ENCODE measurements around the gene GLB1L2.

DNA sequence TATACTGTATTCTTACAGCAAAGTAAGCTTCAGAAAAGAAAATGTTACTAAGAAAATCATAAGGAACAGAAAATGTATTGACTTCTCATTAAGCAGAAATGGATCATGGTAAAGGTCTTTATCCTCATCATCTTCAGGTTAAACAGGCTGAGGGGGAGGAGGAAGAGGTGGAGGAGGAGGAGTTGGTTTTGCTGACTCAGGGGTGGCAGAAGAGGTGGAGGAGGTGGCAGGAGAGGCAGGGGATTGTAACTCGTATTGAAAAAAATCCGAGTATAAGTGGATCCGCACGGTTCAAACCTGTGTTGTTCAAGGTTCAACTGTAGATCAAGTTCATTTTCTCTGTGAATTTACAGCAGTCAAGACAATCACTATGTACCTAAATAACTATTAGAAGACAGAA is 42.6 kb upstream of the GLB1L2 start:
- TF ChIP-seq, protein P1, sequence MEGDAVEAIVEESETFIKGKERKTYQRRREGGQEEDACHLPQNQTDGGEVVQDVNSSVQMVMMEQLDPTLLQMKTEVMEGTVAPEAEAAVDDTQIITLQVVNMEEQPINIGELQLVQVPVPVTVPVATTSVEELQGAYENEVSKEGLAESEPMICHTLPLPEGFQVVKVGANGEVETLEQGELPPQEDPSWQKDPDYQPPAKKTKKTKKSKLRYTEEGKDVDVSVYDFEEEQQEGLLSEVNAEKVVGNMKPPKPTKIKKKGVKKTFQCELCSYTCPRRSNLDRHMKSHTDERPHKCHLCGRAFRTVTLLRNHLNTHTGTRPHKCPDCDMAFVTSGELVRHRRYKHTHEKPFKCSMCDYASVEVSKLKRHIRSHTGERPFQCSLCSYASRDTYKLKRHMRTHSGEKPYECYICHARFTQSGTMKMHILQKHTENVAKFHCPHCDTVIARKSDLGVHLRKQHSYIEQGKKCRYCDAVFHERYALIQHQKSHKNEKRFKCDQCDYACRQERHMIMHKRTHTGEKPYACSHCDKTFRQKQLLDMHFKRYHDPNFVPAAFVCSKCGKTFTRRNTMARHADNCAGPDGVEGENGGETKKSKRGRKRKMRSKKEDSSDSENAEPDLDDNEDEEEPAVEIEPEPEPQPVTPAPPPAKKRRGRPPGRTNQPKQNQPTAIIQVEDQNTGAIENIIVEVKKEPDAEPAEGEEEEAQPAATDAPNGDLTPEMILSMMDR (conservative IDR thresholded peaks at IDR 0.05; ENCODE audit: low read depth in 2 of 2) = no peak
- no peak for TF ChIP-seq CREB1 (CRISPR knock-in tag; IDR thresholded peaks at IDR 0.05; ENCODE audit: low read depth)
- TF ChIP-seq, protein P2, sequence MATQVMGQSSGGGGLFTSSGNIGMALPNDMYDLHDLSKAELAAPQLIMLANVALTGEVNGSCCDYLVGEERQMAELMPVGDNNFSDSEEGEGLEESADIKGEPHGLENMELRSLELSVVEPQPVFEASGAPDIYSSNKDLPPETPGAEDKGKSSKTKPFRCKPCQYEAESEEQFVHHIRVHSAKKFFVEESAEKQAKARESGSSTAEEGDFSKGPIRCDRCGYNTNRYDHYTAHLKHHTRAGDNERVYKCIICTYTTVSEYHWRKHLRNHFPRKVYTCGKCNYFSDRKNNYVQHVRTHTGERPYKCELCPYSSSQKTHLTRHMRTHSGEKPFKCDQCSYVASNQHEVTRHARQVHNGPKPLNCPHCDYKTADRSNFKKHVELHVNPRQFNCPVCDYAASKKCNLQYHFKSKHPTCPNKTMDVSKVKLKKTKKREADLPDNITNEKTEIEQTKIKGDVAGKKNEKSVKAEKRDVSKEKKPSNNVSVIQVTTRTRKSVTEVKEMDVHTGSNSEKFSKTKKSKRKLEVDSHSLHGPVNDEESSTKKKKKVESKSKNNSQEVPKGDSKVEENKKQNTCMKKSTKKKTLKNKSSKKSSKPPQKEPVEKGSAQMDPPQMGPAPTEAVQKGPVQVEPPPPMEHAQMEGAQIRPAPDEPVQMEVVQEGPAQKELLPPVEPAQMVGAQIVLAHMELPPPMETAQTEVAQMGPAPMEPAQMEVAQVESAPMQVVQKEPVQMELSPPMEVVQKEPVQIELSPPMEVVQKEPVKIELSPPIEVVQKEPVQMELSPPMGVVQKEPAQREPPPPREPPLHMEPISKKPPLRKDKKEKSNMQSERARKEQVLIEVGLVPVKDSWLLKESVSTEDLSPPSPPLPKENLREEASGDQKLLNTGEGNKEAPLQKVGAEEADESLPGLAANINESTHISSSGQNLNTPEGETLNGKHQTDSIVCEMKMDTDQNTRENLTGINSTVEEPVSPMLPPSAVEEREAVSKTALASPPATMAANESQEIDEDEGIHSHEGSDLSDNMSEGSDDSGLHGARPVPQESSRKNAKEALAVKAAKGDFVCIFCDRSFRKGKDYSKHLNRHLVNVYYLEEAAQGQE (IDR thresholded peaks at IDR 0.05; ENCODE audit: unreplicated experiment) = no peak
- no peak for TF ChIP-seq POLR2AphosphoS5 (IDR thresholded peaks at IDR 0.05; ENCODE audit: low read depth)
- no peak for TF ChIP-seq EZH2phosphoT487 (IDR thresholded peaks at IDR 0.05; ENCODE audit: unreplicated experiment)
- TF ChIP-seq EZH2 (IDR thresholded peaks at IDR 0.05; ENCODE audit: low read depth, unreplicated experiment) = no peak
- TF ChIP-seq, protein P3, sequence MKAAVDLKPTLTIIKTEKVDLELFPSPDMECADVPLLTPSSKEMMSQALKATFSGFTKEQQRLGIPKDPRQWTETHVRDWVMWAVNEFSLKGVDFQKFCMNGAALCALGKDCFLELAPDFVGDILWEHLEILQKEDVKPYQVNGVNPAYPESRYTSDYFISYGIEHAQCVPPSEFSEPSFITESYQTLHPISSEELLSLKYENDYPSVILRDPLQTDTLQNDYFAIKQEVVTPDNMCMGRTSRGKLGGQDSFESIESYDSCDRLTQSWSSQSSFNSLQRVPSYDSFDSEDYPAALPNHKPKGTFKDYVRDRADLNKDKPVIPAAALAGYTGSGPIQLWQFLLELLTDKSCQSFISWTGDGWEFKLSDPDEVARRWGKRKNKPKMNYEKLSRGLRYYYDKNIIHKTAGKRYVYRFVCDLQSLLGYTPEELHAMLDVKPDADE (IDR thresholded peaks at IDR 0.05) = no peak

All from GM23338 (cell line).